ENCODE data around the gene ISLR. TPM values are rescaled to one million over a fixed set of nuclear protein-coding genes. Genes with fewer than 3 reads are reported as not detected.

ISLR gene
- total RNA-seq, 4 donors from 2014 or later: 57.7 to 204 (median 112) TPM

GRCh38 chr15:74175271-74176191 lies 2.0 kb downstream of the ISLR start:
- 94% methylated on average over 30 of the region's 45 CpGs for WGBS
- no peak for DNase-seq (ENCODE audit: extremely low spot score)
- intact Hi-C loops (cut with DNase I): no loop called here
- no peaks in the 10 kb centered on the region for H3K9me3 ChIP-seq
- H3K36me3 ChIP-seq: peaks cover 0 to 10% (median 5%) of the 10 kb centered on the region in 4 donors
- H3K4me3 ChIP-seq: peak overlapping the region; percentile 43 to 55 (median 52)
- H3K27ac ChIP-seq (replicated peaks in 1 of 4): peak overlapping the region in 3 of 4 donors; percentile 22 to 80 (median 79)
- peaks cover 60 to 100% (median 91%) of the 10 kb centered on the region in 4 donors for H3K4me1 ChIP-seq
- H3K27me3 ChIP-seq: no peaks in the 10 kb centered on the region
- TF ChIP-seq CTCF (IDR thresholded peaks at IDR 0.05) (no peak), EP300 (IDR thresholded peaks at IDR 0.05) (no peak), POLR2A (IDR thresholded peaks at IDR 0.05; ENCODE audit: low read depth) (no peak), POLR2AphosphoS5 (IDR thresholded peaks at IDR 0.05) (no peak)

GRCh38 chr15:74176262-74177214 lies 3.0 kb downstream of the ISLR start:
- H3K27ac ChIP-seq (replicated peaks in 1 of 4): peak overlapping the region in 3 of 4 donors; percentile 22 to 44 (median 42)
- H3K4me1 ChIP-seq: peaks cover 65 to 97% (median 91%) of the 10 kb centered on the region in 4 donors
- peak overlapping the region in 2 of 4 donors; percentile 4 to 43 for H3K4me3 ChIP-seq
- peaks cover 0 to 10% (median 5%) of the 10 kb centered on the region in 4 donors for H3K36me3 ChIP-seq
- no peak for DNase-seq (ENCODE audit: extremely low spot score)
- H3K27me3 ChIP-seq: no peaks in the 10 kb centered on the region
- H3K9me3 ChIP-seq: no peaks in the 10 kb centered on the region
- no peak for TF ChIP-seq POLR2A (IDR thresholded peaks at IDR 0.05; ENCODE audit: low read depth)
- no peak for TF ChIP-seq EP300 (IDR thresholded peaks at IDR 0.05)
- TF ChIP-seq CTCF (IDR thresholded peaks at IDR 0.05): no peak
- no peak for TF ChIP-seq POLR2AphosphoS5 (IDR thresholded peaks at IDR 0.05)
- 72% methylated on average over 9 of the region's 10 CpGs for WGBS
- intact Hi-C loops (cut with DNase I): no loop called here

GRCh38 chr15:74178326-74179100 lies 5.0 kb downstream of the ISLR start:
- no peak for DNase-seq (ENCODE audit: extremely low spot score)
- no peak for TF ChIP-seq EP300 (IDR thresholded peaks at IDR 0.05)
- no peak for TF ChIP-seq POLR2A (IDR thresholded peaks at IDR 0.05; ENCODE audit: low read depth)
- TF ChIP-seq POLR2AphosphoS5 (IDR thresholded peaks at IDR 0.05): no peak
- TF ChIP-seq CTCF (IDR thresholded peaks at IDR 0.05): no peak
- WGBS: 90% methylated on average over 7 of the region's 7 CpGs
- no peak overlapping the region for H3K4me3 ChIP-seq
- peaks cover 48 to 78% (median 73%) of the 10 kb centered on the region in 4 donors for H3K4me1 ChIP-seq
- H3K27ac ChIP-seq (replicated peaks in 1 of 4): peak overlapping the region; percentile 37 to 64 (median 52)
- H3K36me3 ChIP-seq: peaks cover 0 to 10% (median 5%) of the 10 kb centered on the region in 4 donors
- no peaks in the 10 kb centered on the region for H3K27me3 ChIP-seq
- intact Hi-C loops (cut with DNase I): no loop called here
- no peaks in the 10 kb centered on the region for H3K9me3 ChIP-seq

Measured in esophagus muscularis mucosa (tissue), 4 donors.